ENCODE data around the gene TMEM123.

Gene TMEM123

DNA sequence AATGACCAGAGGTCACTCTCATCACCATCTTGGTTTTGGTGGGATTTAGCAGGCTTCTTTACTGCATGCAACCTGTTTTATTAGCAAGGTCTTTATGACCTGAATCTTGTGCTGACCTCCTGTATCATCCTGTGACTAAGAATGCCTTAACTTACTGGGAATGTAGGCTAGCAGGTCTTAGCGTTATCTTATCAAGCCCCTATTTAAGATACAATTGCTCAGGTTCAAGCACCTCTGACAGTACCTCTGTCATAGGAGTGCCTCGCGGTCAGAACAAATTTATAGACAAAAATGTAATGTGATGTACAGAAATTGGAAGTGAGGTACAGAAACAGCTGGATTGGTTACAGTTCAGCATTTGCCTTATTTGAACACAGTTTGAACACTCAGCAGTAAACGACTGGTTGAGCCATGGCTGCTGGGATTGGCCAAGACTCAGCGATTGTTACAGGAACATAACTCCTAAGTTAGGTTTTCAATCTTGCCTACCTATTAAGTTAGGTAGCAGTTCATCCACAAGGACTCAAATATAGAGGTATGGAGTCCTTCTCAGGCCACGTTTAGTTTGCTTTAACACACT lies 16.1 kb upstream of the TMEM123 start:
- no peak for TF ChIP-seq ZNF8 (CRISPR knock-in tag; IDR thresholded peaks at IDR 0.05)
- ATAC-seq, result peak; percentile 65

DNA sequence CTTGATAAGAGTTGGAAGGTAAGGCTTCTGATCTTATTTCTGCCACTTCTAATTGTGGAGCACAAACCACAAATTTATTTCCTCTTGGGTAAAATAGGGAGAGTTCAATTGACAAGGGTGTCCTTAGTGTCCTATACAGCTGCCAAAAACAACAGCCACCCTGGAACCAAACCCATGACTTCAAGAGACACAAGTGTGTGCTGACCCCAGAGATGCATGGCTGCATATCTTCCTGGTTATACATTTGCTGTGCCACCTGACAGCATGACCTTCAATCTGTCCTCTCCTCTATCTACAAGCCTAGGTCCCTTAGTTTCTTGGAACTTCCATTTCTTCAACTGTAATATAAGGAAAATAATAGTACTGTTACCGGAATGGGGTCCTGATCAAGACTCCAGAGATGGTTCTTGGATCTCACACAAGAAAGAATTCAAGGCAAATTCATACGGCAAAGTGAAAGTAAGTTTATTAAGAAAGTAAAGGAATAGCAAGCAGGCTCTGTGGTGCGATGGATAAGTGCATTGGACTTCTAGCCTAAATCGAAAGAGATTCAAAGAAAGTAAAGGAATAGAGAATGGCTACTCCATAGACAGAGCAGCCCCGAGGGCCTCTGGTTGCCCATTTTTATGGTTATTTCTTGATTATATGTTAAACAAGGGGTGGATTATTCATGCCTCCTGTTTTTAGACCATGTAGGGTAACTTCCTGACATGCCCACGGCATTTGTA lies 15.5 kb upstream of the TMEM123 start:
- TF ChIP-seq, protein P1, sequence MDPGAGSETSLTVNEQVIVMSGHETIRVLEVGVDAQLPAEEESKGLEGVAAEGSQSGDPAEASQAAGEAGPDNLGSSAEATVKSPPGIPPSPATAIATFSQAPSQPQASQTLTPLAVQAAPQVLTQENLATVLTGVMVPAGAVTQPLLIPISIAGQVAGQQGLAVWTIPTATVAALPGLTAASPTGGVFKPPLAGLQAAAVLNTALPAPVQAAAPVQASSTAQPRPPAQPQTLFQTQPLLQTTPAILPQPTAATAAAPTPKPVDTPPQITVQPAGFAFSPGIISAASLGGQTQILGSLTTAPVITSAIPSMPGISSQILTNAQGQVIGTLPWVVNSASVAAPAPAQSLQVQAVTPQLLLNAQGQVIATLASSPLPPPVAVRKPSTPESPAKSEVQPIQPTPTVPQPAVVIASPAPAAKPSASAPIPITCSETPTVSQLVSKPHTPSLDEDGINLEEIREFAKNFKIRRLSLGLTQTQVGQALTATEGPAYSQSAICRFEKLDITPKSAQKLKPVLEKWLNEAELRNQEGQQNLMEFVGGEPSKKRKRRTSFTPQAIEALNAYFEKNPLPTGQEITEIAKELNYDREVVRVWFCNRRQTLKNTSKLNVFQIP (CRISPR knock-in tag; IDR thresholded peaks at IDR 0.05; ENCODE audit: borderline replicate concordance, low read depth), result no peak
- TF ChIP-seq, protein P2, sequence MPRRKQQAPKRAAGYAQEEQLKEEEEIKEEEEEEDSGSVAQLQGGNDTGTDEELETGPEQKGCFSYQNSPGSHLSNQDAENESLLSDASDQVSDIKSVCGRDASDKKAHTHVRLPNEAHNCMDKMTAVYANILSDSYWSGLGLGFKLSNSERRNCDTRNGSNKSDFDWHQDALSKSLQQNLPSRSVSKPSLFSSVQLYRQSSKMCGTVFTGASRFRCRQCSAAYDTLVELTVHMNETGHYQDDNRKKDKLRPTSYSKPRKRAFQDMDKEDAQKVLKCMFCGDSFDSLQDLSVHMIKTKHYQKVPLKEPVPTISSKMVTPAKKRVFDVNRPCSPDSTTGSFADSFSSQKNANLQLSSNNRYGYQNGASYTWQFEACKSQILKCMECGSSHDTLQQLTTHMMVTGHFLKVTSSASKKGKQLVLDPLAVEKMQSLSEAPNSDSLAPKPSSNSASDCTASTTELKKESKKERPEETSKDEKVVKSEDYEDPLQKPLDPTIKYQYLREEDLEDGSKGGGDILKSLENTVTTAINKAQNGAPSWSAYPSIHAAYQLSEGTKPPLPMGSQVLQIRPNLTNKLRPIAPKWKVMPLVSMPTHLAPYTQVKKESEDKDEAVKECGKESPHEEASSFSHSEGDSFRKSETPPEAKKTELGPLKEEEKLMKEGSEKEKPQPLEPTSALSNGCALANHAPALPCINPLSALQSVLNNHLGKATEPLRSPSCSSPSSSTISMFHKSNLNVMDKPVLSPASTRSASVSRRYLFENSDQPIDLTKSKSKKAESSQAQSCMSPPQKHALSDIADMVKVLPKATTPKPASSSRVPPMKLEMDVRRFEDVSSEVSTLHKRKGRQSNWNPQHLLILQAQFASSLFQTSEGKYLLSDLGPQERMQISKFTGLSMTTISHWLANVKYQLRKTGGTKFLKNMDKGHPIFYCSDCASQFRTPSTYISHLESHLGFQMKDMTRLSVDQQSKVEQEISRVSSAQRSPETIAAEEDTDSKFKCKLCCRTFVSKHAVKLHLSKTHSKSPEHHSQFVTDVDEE (CRISPR knock-in tag; IDR thresholded peaks at IDR 0.05), result no peak
- TF ChIP-seq PPARA (CRISPR knock-in tag; IDR thresholded peaks at IDR 0.05; ENCODE audit: borderline replicate concordance) (no peak), OSR1 (CRISPR knock-in tag; IDR thresholded peaks at IDR 0.05) (no peak), ZNF70 (CRISPR knock-in tag; IDR thresholded peaks at IDR 0.05) (no peak), ARNTL (CRISPR knock-in tag; IDR thresholded peaks at IDR 0.05; ENCODE audit: borderline replicate concordance, low read depth) (no peak), TOX (CRISPR knock-in tag; IDR thresholded peaks at IDR 0.05; ENCODE audit: borderline replicate concordance) (no peak), CSDC2 (CRISPR knock-in tag; IDR thresholded peaks at IDR 0.05) (no peak), ISL1 (CRISPR knock-in tag; IDR thresholded peaks at IDR 0.05) (no peak), ESRRG (CRISPR knock-in tag; IDR thresholded peaks at IDR 0.05) (no peak), ZNF8 (CRISPR knock-in tag; IDR thresholded peaks at IDR 0.05) (no peak), RARB (CRISPR knock-in tag; IDR thresholded peaks at IDR 0.05) (no peak), SNAI2 (CRISPR knock-in tag; IDR thresholded peaks at IDR 0.05) (no peak), ZFP3 (CRISPR knock-in tag; IDR thresholded peaks at IDR 0.05) (no peak), GLIS3 (CRISPR knock-in tag; IDR thresholded peaks at IDR 0.05) (no peak)
- TF ChIP-seq, protein P3, sequence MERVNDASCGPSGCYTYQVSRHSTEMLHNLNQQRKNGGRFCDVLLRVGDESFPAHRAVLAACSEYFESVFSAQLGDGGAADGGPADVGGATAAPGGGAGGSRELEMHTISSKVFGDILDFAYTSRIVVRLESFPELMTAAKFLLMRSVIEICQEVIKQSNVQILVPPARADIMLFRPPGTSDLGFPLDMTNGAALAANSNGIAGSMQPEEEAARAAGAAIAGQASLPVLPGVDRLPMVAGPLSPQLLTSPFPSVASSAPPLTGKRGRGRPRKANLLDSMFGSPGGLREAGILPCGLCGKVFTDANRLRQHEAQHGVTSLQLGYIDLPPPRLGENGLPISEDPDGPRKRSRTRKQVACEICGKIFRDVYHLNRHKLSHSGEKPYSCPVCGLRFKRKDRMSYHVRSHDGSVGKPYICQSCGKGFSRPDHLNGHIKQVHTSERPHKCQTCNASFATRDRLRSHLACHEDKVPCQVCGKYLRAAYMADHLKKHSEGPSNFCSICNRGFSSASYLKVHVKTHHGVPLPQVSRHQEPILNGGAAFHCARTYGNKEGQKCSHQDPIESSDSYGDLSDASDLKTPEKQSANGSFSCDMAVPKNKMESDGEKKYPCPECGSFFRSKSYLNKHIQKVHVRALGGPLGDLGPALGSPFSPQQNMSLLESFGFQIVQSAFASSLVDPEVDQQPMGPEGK (CRISPR knock-in tag; IDR thresholded peaks at IDR 0.05; ENCODE audit: borderline replicate concordance), result no peak
- no peak for ATAC-seq

DNA sequence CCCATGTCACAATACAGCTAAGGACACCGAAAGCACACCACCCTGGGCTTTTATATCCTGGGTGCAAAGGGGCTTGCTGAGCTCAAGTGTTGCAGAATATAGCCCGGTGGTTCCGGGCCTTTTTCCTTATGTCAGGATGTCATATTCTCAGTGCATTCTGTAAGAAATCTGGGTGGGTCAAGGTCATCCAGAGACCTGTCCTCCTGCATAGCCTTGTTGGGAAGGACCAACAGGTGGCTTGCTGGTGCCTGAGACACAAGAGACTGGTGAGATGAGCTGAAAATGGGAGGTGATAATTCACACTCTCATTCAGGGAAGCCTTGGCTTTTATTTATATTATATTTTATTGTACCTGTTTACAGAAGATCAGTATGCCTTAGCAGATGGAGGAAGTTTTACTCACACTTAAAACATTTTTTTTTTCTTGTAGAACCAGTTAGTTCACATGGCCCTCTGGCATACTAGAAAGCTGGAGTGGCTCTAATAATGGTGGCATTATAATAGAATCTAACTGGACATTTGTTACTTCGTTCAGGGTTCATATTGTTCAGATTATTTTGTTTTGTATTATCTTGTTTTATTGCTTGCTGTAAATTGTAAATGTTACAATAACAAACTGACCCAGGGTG lies 14.6 kb upstream of the TMEM123 start:
- TF ChIP-seq OSR1 (CRISPR knock-in tag; IDR thresholded peaks at IDR 0.05), result no peak
- no peak for TF ChIP-seq RARB (CRISPR knock-in tag; IDR thresholded peaks at IDR 0.05)
- TF ChIP-seq TCF4 (CRISPR knock-in tag; IDR thresholded peaks at IDR 0.05; ENCODE audit: borderline replicate concordance), result no peak
- TF ChIP-seq TOX (CRISPR knock-in tag; IDR thresholded peaks at IDR 0.05; ENCODE audit: borderline replicate concordance), result no peak
- TF ChIP-seq ZFP3 (CRISPR knock-in tag; IDR thresholded peaks at IDR 0.05), result no peak
- TF ChIP-seq, protein P2 (CRISPR knock-in tag; IDR thresholded peaks at IDR 0.05), result no peak
- TF ChIP-seq CSDC2 (CRISPR knock-in tag; IDR thresholded peaks at IDR 0.05), result no peak
- no peak for TF ChIP-seq GLIS3 (CRISPR knock-in tag; IDR thresholded peaks at IDR 0.05)
- TF ChIP-seq, protein P4, sequence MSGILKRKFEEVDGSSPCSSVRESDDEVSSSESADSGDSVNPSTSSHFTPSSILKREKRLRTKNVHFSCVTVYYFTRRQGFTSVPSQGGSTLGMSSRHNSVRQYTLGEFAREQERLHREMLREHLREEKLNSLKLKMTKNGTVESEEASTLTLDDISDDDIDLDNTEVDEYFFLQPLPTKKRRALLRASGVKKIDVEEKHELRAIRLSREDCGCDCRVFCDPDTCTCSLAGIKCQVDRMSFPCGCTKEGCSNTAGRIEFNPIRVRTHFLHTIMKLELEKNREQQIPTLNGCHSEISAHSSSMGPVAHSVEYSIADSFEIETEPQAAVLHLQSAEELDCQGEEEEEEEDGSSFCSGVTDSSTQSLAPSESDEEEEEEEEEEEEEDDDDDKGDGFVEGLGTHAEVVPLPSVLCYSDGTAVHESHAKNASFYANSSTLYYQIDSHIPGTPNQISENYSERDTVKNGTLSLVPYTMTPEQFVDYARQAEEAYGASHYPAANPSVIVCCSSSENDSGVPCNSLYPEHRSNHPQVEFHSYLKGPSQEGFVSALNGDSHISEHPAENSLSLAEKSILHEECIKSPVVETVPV (CRISPR knock-in tag; IDR thresholded peaks at IDR 0.05), result no peak
- TF ChIP-seq ZNF8 (CRISPR knock-in tag; IDR thresholded peaks at IDR 0.05), result no peak
- TF ChIP-seq ESRRG (CRISPR knock-in tag; IDR thresholded peaks at IDR 0.05), result no peak
- TF ChIP-seq ZNF70 (CRISPR knock-in tag; IDR thresholded peaks at IDR 0.05), result no peak
- no peak for TF ChIP-seq SNAI2 (CRISPR knock-in tag; IDR thresholded peaks at IDR 0.05)
- no peak for TF ChIP-seq ISL1 (CRISPR knock-in tag; IDR thresholded peaks at IDR 0.05)
- TF ChIP-seq ARNTL (CRISPR knock-in tag; IDR thresholded peaks at IDR 0.05; ENCODE audit: borderline replicate concordance, low read depth), result no peak
- TF ChIP-seq BACH2 (CRISPR knock-in tag; IDR thresholded peaks at IDR 0.05; ENCODE audit: borderline replicate concordance), result no peak
- TF ChIP-seq, protein P3 (CRISPR knock-in tag; IDR thresholded peaks at IDR 0.05; ENCODE audit: borderline replicate concordance), result no peak
- no peak for TF ChIP-seq ZFP30 (CRISPR knock-in tag; IDR thresholded peaks at IDR 0.05)
- ATAC-seq, result no peak
